Measurements from ENCODE around the gene TMEM243. TPM values are rescaled to one million over a fixed set of nuclear protein-coding genes. Genes with fewer than 3 reads are reported as not detected.
A peak's percentile ranks its signal among the peaks of the same experiment; 100 is the strongest.
"Not testable (repeated sequence)": the region's sequence is repeated elsewhere in the genome, so short reads cannot be mapped to it uniquely, and the experiment has no call there.

Gene TMEM243
- total and polyA plus RNA-seq, 2 donors (not counting 1 experiment from before 2014, with no cell fraction given), result 25.6 to 42.8 TPM

GRCh38 chr7:87253589-87254087 lies 34.1 kb upstream of the TMEM243 start:
- no peak overlapping the region for H3K4me2 ChIP-seq (ENCODE audit: extremely low read depth, insufficient read depth, low read length)
- H2AFZ ChIP-seq (ENCODE audit: low read length), result no peak overlapping the region
- H3K79me2 ChIP-seq (ENCODE audit: control insufficient read depth, insufficient read depth, low read length), result no peaks in the 10 kb centered on the region
- H3K27ac ChIP-seq (ENCODE audit: insufficient read depth, low read length), result no peak overlapping the region
- no peak overlapping the region for H3K4me3 ChIP-seq (replicated peaks in 1 of 4; ENCODE audit: control extremely low read depth in 1 of 4, insufficient read depth in 1 of 4, low read depth in 3 of 4, low read length in 4 of 4)
- no peaks in the 10 kb centered on the region for H3K27me3 ChIP-seq (ENCODE audit: control insufficient read depth, insufficient read depth, low read length)
- H3K9ac ChIP-seq (ENCODE audit: insufficient read depth, low read length), result no peak overlapping the region
- TF ChIP-seq CTCF (conservative IDR thresholded peaks at IDR 0.05 in 1 of 2, IDR thresholded peaks at IDR 0.05 in 1 of 2; ENCODE audit: low read depth in 1 of 2, low read length in 2 of 2) (no peak), EZH2 (IDR thresholded peaks at IDR 0.05; ENCODE audit: low read length, missing control alignments) (no peak)
- no peaks in the 10 kb centered on the region for H3K4me1 ChIP-seq (ENCODE audit: control insufficient read depth, extremely low read depth, insufficient read depth, low read length)
- no peaks in the 10 kb centered on the region for H3K9me3 ChIP-seq (ENCODE audit: control insufficient read depth, insufficient read depth, low read depth, low read length)
- H4K20me1 ChIP-seq (ENCODE audit: control insufficient read depth, extremely low read depth, insufficient read depth, low read length), result no peaks in the 10 kb centered on the region
- H3K36me3 ChIP-seq (ENCODE audit: control insufficient read depth, insufficient read depth, low read length), result no peaks in the 10 kb centered on the region
- no peak for DNase-seq (ENCODE audit: low read depth in 2 of 2)

- not testable (repeated sequence) for H2AFZ ChIP-seq (ENCODE audit: low read length); H3K9me3 ChIP-seq (ENCODE audit: control insufficient read depth, insufficient read depth, low read depth, low read length); H3K4me2 ChIP-seq (ENCODE audit: extremely low read depth, insufficient read depth, low read length); H3K9ac ChIP-seq (ENCODE audit: insufficient read depth, low read length); DNase-seq (ENCODE audit: low read depth in 2 of 2); H3K36me3 ChIP-seq (ENCODE audit: control insufficient read depth, insufficient read depth, low read length); H3K27me3 ChIP-seq (ENCODE audit: control insufficient read depth, insufficient read depth, low read length); H3K4me3 ChIP-seq (replicated peaks in 1 of 4; ENCODE audit: control extremely low read depth in 1 of 4, insufficient read depth in 1 of 4, low read depth in 3 of 4, low read length in 4 of 4); H4K20me1 ChIP-seq (ENCODE audit: control insufficient read depth, extremely low read depth, insufficient read depth, low read length); H3K79me2 ChIP-seq (ENCODE audit: control insufficient read depth, insufficient read depth, low read length); H3K4me1 ChIP-seq (ENCODE audit: control insufficient read depth, extremely low read depth, insufficient read depth, low read length); H3K27ac ChIP-seq (ENCODE audit: insufficient read depth, low read length)
These were observed 26.1 kb upstream of the TMEM243 start for GRCh38 chr7:87245671-87246070.

- not testable (repeated sequence) for H3K4me1 ChIP-seq (ENCODE audit: control insufficient read depth, extremely low read depth, insufficient read depth, low read length); H3K27ac ChIP-seq (ENCODE audit: insufficient read depth, low read length); H2AFZ ChIP-seq (ENCODE audit: low read length); H3K9me3 ChIP-seq (ENCODE audit: control insufficient read depth, insufficient read depth, low read depth, low read length); H3K27me3 ChIP-seq (ENCODE audit: control insufficient read depth, insufficient read depth, low read length); H3K79me2 ChIP-seq (ENCODE audit: control insufficient read depth, insufficient read depth, low read length); H3K9ac ChIP-seq (ENCODE audit: insufficient read depth, low read length); H4K20me1 ChIP-seq (ENCODE audit: control insufficient read depth, extremely low read depth, insufficient read depth, low read length); H3K36me3 ChIP-seq (ENCODE audit: control insufficient read depth, insufficient read depth, low read length); H3K4me2 ChIP-seq (ENCODE audit: extremely low read depth, insufficient read depth, low read length); DNase-seq (ENCODE audit: low read depth in 2 of 2)
- H3K4me3 ChIP-seq (replicated peaks in 1 of 4; ENCODE audit: control extremely low read depth in 1 of 4, insufficient read depth in 1 of 4, low read depth in 3 of 4, low read length in 4 of 4), result peak overlapping the region in 1 of 4 experiments; percentile 26
These were observed 19.0 kb upstream of the TMEM243 start for GRCh38 chr7:87238464-87239051.

GRCh38 chr7:87234949-87235348 lies 15.4 kb upstream of the TMEM243 start:
- peak in 1 of 2 donors; percentile 32 for DNase-seq (ENCODE audit: low read depth in 2 of 2)
- H3K4me3 ChIP-seq (replicated peaks in 1 of 4; ENCODE audit: control extremely low read depth in 1 of 4, insufficient read depth in 1 of 4, low read depth in 3 of 4, low read length in 4 of 4), result no peak overlapping the region
- peaks cover 5% of the 10 kb centered on the region for H3K27me3 ChIP-seq (ENCODE audit: control insufficient read depth, insufficient read depth, low read length)
- no peaks in the 10 kb centered on the region for H3K36me3 ChIP-seq (ENCODE audit: control insufficient read depth, insufficient read depth, low read length)
- no peaks in the 10 kb centered on the region for H4K20me1 ChIP-seq (ENCODE audit: control insufficient read depth, extremely low read depth, insufficient read depth, low read length)
- no peaks in the 10 kb centered on the region for H3K79me2 ChIP-seq (ENCODE audit: control insufficient read depth, insufficient read depth, low read length)
- no peaks in the 10 kb centered on the region for H3K9me3 ChIP-seq (ENCODE audit: control insufficient read depth, insufficient read depth, low read depth, low read length)
- H3K4me1 ChIP-seq (ENCODE audit: control insufficient read depth, extremely low read depth, insufficient read depth, low read length), result no peaks in the 10 kb centered on the region
- H3K4me2 ChIP-seq (ENCODE audit: extremely low read depth, insufficient read depth, low read length), result no peak overlapping the region
- no peak overlapping the region for H2AFZ ChIP-seq (ENCODE audit: low read length)
- TF ChIP-seq CTCF (conservative IDR thresholded peaks at IDR 0.05 in 1 of 2, IDR thresholded peaks at IDR 0.05 in 1 of 2; ENCODE audit: low read depth in 1 of 2, low read length in 2 of 2), result no peak
- no peak for TF ChIP-seq EZH2 (IDR thresholded peaks at IDR 0.05; ENCODE audit: low read length, missing control alignments)
- H3K27ac ChIP-seq (ENCODE audit: insufficient read depth, low read length), result no peak overlapping the region
- H3K9ac ChIP-seq (ENCODE audit: insufficient read depth, low read length), result no peak overlapping the region
